ENCODE measurements around the gene CNBD2.
"Not testable (repeated sequence)": the region's sequence is repeated elsewhere in the genome, so short reads cannot be mapped to it uniquely, and the experiment has no call there.

Gene CNBD2

GRCh38 chr20:35974256-35974655, 5.9 kb downstream of the CNBD2 start:
- no peak for DNase-seq

GRCh38 chr20:35975576-35976373, 7.4 kb downstream of the CNBD2 start:
- no peak for DNase-seq

DNA sequence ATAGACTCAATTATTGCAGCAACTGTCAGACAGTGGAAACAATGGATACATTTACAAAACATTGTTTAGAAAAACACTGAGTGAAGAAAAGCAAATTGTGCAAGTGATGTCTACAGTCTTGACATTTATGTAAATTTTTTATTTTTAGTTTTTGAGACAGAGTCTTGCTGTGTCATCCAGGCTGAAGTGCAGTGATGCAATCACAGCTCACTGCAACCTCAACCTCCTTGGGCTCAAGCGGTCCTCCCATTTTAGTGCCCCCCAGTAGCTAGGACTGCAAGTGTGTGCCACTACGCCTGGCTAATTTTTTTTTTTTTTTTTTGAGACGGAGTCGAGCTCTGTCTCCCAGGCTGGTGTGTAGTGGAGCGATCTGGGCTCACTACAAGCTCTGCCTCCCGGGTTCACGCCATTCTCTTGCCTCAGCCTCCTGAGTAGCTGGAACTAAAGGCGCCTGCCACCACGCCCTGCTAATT, 9.7 kb downstream of the CNBD2 start:
- no peak for DNase-seq

DNA sequence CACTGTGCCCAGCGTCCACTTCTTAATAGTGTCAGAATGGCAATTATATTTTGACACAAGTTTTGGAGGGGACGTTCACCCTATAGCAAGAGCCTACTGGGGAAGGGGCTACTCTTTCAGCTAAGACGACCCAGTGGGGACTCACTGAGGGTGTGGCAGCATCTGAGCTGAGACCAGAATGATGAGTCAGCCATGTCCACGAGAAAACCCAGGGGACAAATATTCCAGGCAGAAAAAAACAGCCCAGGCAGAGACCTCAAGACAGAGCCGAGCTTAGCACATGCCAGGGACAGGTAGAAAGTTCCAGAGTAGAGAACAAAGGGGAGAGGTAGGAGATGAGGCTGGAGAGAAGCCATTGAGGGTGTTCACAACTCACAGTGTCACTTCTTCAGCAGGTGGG, 11.2 kb downstream of the CNBD2 start:
- DNase-seq: no peak

DNA sequence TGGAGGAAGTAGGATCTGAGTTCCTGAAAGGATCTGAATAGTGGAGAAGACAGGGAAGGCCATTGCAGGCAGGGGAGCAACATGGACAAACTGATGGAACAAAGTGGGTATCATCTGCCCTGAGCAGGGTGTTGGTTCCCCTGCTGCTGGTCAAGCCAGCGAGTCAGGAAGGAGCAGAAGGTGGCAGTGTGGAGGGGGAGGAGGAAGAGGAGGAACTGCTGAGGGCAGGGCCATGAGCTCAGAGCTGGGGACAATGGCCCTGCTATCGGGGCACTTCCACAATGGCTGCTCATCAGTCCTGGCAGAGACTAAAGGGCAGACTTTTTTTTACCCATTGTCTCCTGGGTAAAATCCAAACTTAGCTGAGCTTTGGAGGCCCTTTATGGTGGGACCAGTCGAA, 13.6 kb downstream of the CNBD2 start:
- DNase-seq: no peak

DNA sequence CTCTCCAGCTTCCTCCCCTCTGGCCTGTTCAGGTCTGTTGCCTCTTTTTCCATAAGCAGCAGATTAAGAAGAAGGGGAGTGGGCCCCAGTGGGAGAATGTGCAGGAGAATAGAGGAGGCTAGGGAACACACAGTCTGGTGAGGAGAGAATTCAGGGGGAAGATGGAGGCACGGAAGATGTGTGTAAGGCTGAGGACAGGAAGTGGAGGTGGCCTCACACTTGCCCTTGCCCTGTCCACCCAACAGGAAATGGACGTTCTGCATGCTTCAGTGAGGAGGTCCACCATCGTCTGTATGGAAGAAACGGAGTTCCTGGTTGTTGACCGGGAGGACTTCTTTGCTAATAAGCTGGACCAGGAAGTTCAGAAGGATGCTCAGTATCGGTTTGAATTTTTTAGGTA, 16.0 kb downstream of the CNBD2 start:
- no peak for DNase-seq

GRCh38 chr20:35985806-35986205, 17.4 kb downstream of the CNBD2 start:
- DNase-seq: no peak

- DNase-seq: no peak
Observed at GRCh38 chr20:35988910-35989463, 20.6 kb downstream of the CNBD2 start.

DNA sequence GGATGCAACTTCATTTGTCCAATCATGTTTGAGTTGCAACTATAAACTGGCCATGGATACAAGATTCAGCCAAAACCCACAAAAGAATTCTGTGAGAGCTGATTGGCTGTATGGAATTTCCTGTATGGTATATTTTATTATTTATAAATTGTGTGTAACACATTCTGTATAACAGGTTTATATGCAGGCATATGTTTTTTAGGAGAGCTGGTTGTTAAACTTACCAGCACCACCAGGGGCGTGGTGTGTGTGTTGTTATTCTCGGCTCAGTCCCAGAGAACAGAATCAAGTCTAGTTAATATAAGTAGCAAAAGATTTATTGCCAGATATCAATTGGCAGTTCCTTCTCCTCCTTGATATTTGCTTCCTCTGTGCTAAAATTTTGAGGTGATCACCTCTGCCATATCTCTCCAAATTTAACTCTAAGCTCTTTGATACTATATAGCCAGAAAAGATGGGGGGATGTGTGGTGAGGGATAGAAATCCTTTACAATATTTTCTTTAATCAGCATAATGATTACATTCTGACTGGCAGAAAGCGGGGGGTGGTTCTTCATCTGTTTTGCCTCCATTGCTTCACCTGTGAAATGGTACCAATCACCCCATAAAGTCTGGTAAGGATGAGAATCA, 22.9 kb downstream of the CNBD2 start:
- peak in 5 of 56 donors; percentile 1 to 7 (median 2) for DNase-seq

- DNase-seq: peak in 39 of 56 donors; percentile 1 to 61 (median 9)
Observed at GRCh38 chr20:35992713-35993335, 24.4 kb downstream of the CNBD2 start.

DNA sequence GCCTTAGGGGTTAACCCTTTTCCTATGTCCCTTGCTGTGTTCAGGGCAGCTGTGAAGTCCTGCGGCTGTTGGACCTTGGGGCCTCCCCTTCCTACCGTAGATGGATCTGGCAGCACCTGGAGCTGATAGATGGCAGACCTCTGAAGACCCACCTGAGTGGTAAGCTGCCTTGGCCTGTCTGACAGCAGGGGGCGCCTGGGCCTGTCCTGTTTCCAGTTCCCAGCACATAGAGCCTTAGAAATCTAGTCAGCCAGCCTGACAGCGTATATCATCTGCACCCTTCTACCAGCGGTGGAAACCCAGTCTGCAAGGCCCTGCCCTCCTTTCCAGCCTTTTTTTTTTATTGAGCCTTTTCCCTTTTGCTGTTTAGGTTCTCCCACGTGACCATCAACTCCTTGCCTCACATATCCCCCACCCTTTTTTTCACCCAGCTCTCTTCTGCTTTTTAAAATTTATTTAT, 26.6 kb downstream of the CNBD2 start:
- DNase-seq: peak in 54 of 56 donors; percentile 9 to 89 (median 50)

DNA sequence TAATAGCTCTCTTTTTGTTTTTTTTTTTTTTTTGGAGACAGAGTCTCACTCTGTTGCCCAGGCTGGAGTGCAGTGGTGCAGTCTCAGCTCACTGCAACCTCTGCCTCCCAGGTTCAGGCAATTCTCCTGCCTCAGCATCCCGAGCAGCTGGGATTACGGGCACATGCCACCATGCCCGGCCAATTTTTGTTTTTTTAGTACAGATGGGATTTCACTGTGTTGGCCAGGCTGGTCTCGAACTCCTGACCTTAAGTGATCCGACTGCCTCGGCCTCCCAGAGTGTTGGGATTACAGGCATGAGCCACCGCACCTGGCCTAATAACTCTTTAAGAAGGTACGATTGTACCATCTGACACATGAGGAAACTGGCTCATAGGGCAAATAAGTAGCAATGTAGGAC, 28.1 kb downstream of the CNBD2 start:
- DNase-seq: not testable (repeated sequence)

DNA sequence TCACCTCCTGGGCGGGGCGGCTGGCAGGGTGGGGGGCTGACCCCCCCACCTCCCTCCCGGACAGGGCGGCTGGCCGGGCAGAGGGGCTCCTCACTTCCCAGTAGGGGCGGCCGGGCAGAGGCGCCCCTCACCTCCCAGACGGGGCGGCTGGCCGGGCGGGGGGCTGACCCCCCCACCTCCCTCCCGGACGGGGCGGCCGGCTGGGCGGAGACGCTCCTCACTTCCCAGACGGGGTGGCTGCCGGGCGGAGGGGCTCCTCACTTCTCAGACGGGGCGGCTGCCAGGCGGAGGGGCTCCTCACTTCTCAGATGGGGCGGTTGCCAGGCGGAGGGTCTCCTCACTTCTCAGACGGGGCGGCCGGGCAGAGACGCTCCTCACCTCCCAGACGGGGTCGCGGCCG, 32.9 kb downstream of the CNBD2 start:
- not testable (repeated sequence) for DNase-seq

- DNase-seq: no peak
Observed at GRCh38 chr20:36002855-36003254, 34.5 kb downstream of the CNBD2 start.

- no peak for DNase-seq
Observed at GRCh38 chr20:36004045-36004444, 35.7 kb downstream of the CNBD2 start.

- no peak for DNase-seq
Observed at GRCh38 chr20:36008461-36009035, 40.2 kb downstream of the CNBD2 start.

DNA sequence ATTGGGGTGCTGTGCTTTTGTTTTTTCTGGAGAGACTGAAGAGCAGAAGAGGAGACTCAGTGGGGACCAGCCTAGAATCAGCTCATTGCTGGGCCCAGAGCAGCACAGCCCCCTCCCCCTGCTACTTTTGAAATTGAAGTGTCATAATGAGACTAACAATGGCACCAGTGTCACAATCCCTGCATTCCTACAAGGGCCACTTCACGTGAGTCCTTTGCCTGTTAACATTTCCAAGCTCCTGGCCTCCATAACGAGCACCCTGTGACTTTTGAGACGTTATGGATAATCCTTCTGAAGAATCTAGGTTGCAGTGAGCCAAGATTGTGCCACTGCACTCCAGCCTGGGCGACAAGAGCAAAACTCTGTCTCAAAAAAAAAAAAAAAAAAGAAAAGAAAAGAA, 41.7 kb downstream of the CNBD2 start:
- no peak for DNase-seq

GRCh38 chr20:36010825-36011224, 42.4 kb downstream of the CNBD2 start:
- no peak for DNase-seq

DNA sequence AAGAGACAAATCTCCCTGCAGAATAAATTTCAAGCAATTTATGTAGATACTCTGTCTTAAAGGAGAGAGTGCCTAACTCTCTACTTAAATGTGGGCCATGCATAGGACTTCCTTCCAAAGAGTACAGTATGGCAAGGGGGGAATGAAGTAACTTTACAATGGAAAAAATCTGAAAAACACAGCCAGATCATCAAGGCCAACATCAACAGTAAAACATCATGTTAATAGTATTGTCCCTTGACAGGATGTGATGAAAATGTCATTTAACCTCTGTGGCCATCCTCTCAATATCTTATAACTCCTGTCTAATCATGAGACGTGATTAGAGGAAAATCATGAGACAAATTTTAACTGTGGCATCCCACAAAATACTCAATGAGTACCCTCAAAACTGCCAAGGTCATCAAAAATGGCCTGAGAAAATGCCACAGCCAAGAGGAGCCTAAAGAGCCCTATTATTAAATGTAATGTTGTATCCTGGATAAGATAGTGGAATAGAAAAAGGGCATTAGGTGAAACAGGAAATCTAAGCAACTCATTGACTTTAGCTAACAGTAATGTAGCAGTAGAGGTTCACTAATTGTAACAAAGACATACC, 47.5 kb downstream of the CNBD2 start:
- no peak for DNase-seq

DNA sequence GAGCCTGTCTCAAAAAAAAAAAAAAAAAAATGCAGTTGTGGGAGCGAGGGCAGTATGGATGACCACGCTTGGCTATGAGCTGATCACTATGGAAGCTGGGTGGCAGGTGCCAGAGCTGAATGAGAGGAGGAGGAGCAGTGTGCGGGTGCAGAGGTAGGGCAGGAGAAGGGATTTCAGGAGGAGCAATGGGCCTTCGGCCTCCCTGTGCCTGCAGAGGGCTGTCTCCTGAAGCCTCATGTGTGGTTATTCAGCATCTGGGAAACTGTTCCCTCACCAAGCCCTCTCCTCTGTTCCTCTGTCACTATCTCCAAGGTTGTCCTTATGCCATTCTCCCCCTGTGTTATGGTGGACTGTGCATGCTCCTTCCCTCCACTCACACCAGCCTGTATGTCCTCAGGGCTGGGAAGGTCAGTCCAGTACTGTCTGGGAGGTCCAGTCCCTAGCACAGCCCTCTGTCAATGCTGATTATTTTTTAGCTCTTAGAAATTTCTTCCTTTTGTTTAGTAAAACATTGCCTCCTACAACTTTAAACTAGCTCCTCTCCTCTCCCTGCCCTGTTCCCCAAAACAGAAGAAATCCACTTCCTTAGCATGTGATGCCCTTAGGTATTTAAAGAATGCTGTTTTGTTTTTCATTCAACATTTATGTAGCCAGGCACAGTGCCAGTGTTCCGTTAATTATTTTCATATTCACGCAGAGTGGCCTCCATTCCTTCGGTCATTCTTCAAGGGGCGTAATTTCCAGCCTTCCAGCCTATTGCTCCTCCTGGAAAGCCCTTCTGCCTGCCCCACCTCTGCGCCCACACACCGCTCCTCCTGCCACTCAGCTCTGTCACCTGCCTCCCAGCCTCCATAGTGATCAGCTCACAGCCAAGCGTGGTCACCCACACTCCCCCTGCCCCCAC, 48.9 kb downstream of the CNBD2 start:
- no peak for DNase-seq
